ENCODE data around the gene NOTCH3.
A peak's percentile ranks its signal among the peaks of the same experiment; 100 is the strongest.

Gene NOTCH3

GRCh38 chr19:15248106-15248505, 47.3 kb upstream of the NOTCH3 start:
- intact Hi-C loops (cut with DNase I; ENCODE audit: low total_unique reads) = loop anchor here (5.0 kb wide), 1 partner anchor 36 kb away; no protein-coding TSS in a partner anchor
- peaks cover 15 to 98% (median 94%) of the 10 kb centered on the region in 4 donors for H3K4me1 ChIP-seq
- TF ChIP-seq CTCF (IDR thresholded peaks at IDR 0.05) = no peak
- peak overlapping the region; percentile 98 for H3K27ac ChIP-seq
- peak; percentile 59 to 91 for DNase-seq
- no peaks in the 10 kb centered on the region for H3K27me3 ChIP-seq
- H3K9me3 ChIP-seq = no peaks in the 10 kb centered on the region
- H3K4me3 ChIP-seq = no peak overlapping the region
- peaks cover 12 to 65% (median 29%) of the 10 kb centered on the region in 3 donors for H3K36me3 ChIP-seq

GRCh38 chr19:15247107-15248014, 46.6 kb upstream of the NOTCH3 start:
- Histone ChIP-seq H3K27ac (peak overlapping the region; percentile 98), H3K9me3 (no peaks in the 10 kb centered on the region), H3K4me3 (no peak overlapping the region), H3K36me3 (peaks cover 12 to 65% (median 29%) of the 10 kb centered on the region in 3 donors), H3K27me3 (no peaks in the 10 kb centered on the region), H3K4me1 (peaks cover 11 to 96% (median 88%) of the 10 kb centered on the region in 4 donors)
- intact Hi-C loops (cut with DNase I; ENCODE audit: low total_unique reads) = loop anchor here (5.0 kb wide), 1 partner anchor 35 kb away; no protein-coding TSS in a partner anchor
- no peak for TF ChIP-seq CTCF (IDR thresholded peaks at IDR 0.05)
- DNase-seq = peak in 1 of 2 donors; percentile 90

GRCh38 chr19:15246198-15246481, 45.3 kb upstream of the NOTCH3 start:
- intact Hi-C loops (cut with DNase I; ENCODE audit: low total_unique reads) = loop anchor here (5.0 kb wide), 1 partner anchor 34 kb away; no protein-coding TSS in a partner anchor
- TF ChIP-seq CTCF (IDR thresholded peaks at IDR 0.05) = no peak
- Histone ChIP-seq H3K4me1 (peaks cover 10 to 95% (median 79%) of the 10 kb centered on the region in 4 donors), H3K27ac (peak overlapping the region; percentile 98), H3K27me3 (no peaks in the 10 kb centered on the region), H3K9me3 (no peaks in the 10 kb centered on the region), H3K4me3 (no peak overlapping the region), H3K36me3 (peaks cover 14 to 74% (median 39%) of the 10 kb centered on the region in 3 donors)
- DNase-seq = no peak

- Histone ChIP-seq H3K4me1 (peaks cover 5 to 92% (median 74%) of the 10 kb centered on the region in 4 donors), H3K36me3 (peaks cover 20 to 80% (median 44%) of the 10 kb centered on the region in 3 donors)
- no peak for DNase-seq
Observed at GRCh38 chr19:15245370-15246197, 44.8 kb upstream of the NOTCH3 start.

More at GRCh38 chr19:15245370-15246197, 44.8 kb upstream of the NOTCH3 start:
- no peaks in the 10 kb centered on the region for H3K9me3 ChIP-seq
- no peaks in the 10 kb centered on the region for H3K27me3 ChIP-seq
- intact Hi-C loops (cut with DNase I; ENCODE audit: low total_unique reads) = loop anchor here (5.0 kb wide), 1 partner anchor 33 kb away; no protein-coding TSS in a partner anchor
- H3K4me3 ChIP-seq = no peak overlapping the region
- H3K27ac ChIP-seq = peak overlapping the region; percentile 98
- TF ChIP-seq CTCF (IDR thresholded peaks at IDR 0.05) = no peak

Data from tibial artery (tissue), 4 donors.